Calu3 (cell line): ENCODE measurements around the gene P2RY13. TPM values are rescaled to one million over a fixed set of nuclear protein-coding genes. Genes with fewer than 3 reads are reported as not detected.

Experiments used
- BruUV-seq: library from RNA; stranded (reverse); fragments of 400-500 nt; replicated peaks from 2 replicates; lab custom pipeline; 2021; lab: Mats Ljungman, UMichigan
- CTCF ChIA-PET: fragments of 300-600 bp; sonication (Branson Sonifier 250); formaldehyde crosslinking; loops from one replicate; lab custom pipeline; 2022; ENCODE audit warnings: antibody characterized with exemption; lab: Charles Lee
- DNase-seq: peaks from one replicate; pipeline ENCODE4 v3.0.0; 2022
- H3K27ac Mint-ChIP-seq: one replicate; pipeline ENCODE4 v1.8.0; 2022; ENCODE audit warnings: mixed read lengths; ENCODE audit not compliant: unreplicated experiment
- H3K27me3 Mint-ChIP-seq: one replicate; pipeline ENCODE4 v1.8.0; 2022; ENCODE audit warnings: mixed read lengths; ENCODE audit not compliant: unreplicated experiment
- H3K36me3 Mint-ChIP-seq: one replicate; pipeline ENCODE4 v1.8.0; 2022; ENCODE audit warnings: mild to moderate bottlenecking, moderate library complexity, mixed read lengths; ENCODE audit not compliant: insufficient read depth, unreplicated experiment
- H3K4me1 Mint-ChIP-seq: one replicate; pipeline ENCODE4 v1.8.0; 2022; ENCODE audit warnings: mild to moderate bottlenecking, low read depth, mixed read lengths; ENCODE audit not compliant: unreplicated experiment
- H3K4me3 Mint-ChIP-seq: one replicate; pipeline ENCODE4 v1.8.0; 2022; ENCODE audit warnings: mild to moderate bottlenecking, low read depth, moderate library complexity, mixed read lengths; ENCODE audit not compliant: unreplicated experiment
- H3K9me3 Mint-ChIP-seq: one replicate; pipeline ENCODE4 v1.8.0; 2022; ENCODE audit warnings: low read depth, mixed read lengths; ENCODE audit not compliant: unreplicated experiment
- intact Hi-C: fragments of 100-400 bp; cut with micrococcal nuclease; formaldehyde crosslinking; loops from one replicate; pipeline ENCODE4 v1.10.0; 2022; ENCODE audit not compliant: unreplicated experiment
- total RNA-seq: library from RNA; stranded (reverse); gene quantifications from 2 replicates; pipeline ENCODE4 v1.2.3, GENCODE V29; 2022
- TF ChIP-seq, protein P1 (sequence below): fragments of 200-600 bp; IDR thresholded peaks from one replicate; pipeline ENCODE4 v1.8.0; 2022; ENCODE audit warnings: antibody characterized with exemption; ENCODE audit not compliant: unreplicated experiment

P2RY13 gene
- total RNA-seq, 1 experiment from 2014 or later, result not detected

DNA sequence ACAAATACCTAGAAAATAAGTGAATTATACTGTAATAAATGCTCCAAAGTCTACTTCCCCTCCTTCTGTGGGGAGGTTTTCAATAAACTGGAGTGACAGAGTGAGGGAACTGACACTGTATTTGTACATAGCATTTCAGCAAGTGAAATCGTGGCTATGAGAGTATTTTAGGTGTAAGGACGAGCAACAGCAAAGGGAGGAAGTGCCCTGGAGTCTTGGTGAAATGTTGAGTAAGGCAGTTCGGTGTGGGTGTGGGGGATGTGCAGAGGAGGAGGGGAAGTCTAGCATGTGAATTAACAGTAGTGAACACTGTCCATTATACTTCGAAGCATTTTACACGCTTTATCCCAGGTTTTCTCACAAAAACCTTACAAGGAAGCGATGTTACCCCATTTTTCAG is 18.1 kb upstream of the P2RY13 start:
- H3K4me1 Mint-ChIP-seq, result peaks cover 7% of the 10 kb centered on the region
- BruUV-seq, result no TSS peak
- no peaks in the 10 kb centered on the region for H3K36me3 Mint-ChIP-seq
- H3K4me3 Mint-ChIP-seq, result no peak overlapping the region
- no peak overlapping the region for H3K27ac Mint-ChIP-seq
- H3K9me3 Mint-ChIP-seq, result no peaks in the 10 kb centered on the region
- CTCF ChIA-PET, result interaction anchor here (1.3 kb wide), 1 partner anchor 11 kb away, joined by 3 read pairs; no protein-coding TSS in a partner anchor
- TF ChIP-seq, protein P1, sequence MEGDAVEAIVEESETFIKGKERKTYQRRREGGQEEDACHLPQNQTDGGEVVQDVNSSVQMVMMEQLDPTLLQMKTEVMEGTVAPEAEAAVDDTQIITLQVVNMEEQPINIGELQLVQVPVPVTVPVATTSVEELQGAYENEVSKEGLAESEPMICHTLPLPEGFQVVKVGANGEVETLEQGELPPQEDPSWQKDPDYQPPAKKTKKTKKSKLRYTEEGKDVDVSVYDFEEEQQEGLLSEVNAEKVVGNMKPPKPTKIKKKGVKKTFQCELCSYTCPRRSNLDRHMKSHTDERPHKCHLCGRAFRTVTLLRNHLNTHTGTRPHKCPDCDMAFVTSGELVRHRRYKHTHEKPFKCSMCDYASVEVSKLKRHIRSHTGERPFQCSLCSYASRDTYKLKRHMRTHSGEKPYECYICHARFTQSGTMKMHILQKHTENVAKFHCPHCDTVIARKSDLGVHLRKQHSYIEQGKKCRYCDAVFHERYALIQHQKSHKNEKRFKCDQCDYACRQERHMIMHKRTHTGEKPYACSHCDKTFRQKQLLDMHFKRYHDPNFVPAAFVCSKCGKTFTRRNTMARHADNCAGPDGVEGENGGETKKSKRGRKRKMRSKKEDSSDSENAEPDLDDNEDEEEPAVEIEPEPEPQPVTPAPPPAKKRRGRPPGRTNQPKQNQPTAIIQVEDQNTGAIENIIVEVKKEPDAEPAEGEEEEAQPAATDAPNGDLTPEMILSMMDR, result no peak
- DNase-seq, result no peak
- no peaks in the 10 kb centered on the region for H3K27me3 Mint-ChIP-seq
- intact Hi-C loops, result no loop called here

DNA sequence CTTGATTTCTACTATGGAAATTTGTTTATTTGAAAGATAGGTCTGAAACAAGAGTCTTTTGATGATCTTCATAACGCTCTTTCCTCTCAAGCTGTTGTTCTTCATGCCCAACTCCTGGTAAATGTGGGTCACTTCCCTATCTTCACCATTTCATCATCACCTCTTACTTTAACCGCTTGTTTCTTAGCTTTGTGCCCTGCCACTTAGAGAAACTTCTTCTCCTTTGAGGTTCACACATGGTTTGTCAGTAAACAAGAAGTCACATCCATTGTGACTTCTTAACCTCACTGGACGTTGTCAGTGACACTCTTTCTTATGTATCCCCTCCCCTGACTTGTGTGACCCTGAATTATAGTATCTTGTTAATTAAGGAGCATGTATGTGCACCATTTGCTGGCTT is 16.9 kb upstream of the P2RY13 start:
- CTCF ChIA-PET, result interaction anchor here (0.6 to 1.3 kb wide), 2 partner anchors 12 to 1056 kb away, joined by 3 read pairs; no protein-coding TSS in a partner anchor
- DNase-seq, result no peak
- Mint-ChIP-seq H3K36me3 (no peaks in the 10 kb centered on the region), H3K4me1 (peaks cover 7% of the 10 kb centered on the region), H3K9me3 (no peaks in the 10 kb centered on the region), H3K4me3 (no peak overlapping the region), H3K27ac (no peak overlapping the region), H3K27me3 (no peaks in the 10 kb centered on the region)
- TF ChIP-seq, protein P1, result no peak
- BruUV-seq, result no TSS peak
- intact Hi-C loops, result no loop called here

DNA sequence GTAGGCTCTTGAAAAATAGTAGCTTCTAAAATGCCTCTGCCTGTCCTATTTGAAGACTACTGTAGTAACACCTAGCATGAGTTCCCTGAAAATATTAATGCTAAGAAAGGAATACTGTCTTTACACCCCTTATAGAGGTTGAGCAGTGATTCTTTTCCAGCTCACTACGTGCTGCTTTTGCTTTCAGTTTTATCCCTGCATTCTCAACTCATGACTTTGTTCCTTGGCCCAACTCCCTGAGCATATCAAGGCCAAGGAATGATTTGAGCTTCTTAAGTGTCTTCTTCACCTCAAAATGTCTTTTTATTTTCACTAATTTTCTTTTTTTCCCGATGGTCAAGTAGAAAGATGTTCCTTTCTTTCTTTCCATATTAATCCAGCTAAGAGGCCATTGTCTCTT is 16.5 kb upstream of the P2RY13 start:
- intact Hi-C loops, result no loop called here
- Mint-ChIP-seq H3K4me1 (peaks cover 7% of the 10 kb centered on the region), H3K36me3 (no peaks in the 10 kb centered on the region), H3K4me3 (no peak overlapping the region), H3K9me3 (no peaks in the 10 kb centered on the region), H3K27me3 (no peaks in the 10 kb centered on the region), H3K27ac (no peak overlapping the region)
- CTCF ChIA-PET, result interaction anchor here (0.6 kb wide), 1 partner anchor 1055 kb away, joined by 3 read pairs; no protein-coding TSS in a partner anchor
- TF ChIP-seq, protein P1, result no peak
- no TSS peak for BruUV-seq
- DNase-seq, result no peak

DNA sequence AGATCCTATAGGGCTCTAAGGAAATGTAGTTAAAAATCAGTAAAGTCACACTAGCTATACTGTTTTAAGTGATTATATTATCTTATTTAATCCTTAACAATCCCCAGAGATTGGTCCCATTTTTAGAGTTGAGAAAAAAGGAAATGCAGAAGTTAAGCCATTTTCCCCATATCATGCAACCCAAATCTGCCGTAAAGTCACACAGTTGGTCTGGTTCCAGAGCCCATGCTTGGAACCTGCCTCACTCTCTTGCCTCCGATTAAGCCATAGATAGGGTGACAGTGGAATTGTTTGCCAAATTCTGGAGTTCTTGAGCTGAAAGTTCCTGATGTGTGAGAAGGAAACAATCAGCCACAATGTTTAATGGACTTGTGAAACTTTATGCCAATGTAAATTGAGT is 2.3 kb upstream of the P2RY13 start:
- intact Hi-C loops, result no loop called here
- Mint-ChIP-seq H3K27ac (no peak overlapping the region), H3K27me3 (no peaks in the 10 kb centered on the region), H3K36me3 (no peaks in the 10 kb centered on the region), H3K4me1 (peaks cover 10% of the 10 kb centered on the region), H3K9me3 (no peaks in the 10 kb centered on the region), H3K4me3 (no peak overlapping the region)
- DNase-seq, result no peak
- TF ChIP-seq, protein P1, result no peak
- BruUV-seq, result no TSS peak
- CTCF ChIA-PET, result no interaction called here
